GM12891 (cell line): ENCODE data around the gene MLST8.

Source experiments
- DNase-seq: peaks from one replicate; pipeline ENCODE4 v3.0.0; 2011; ENCODE audit warnings: low spot score; ENCODE audit not compliant: insufficient read length
- FAIRE-seq: peaks from 2 replicates; lab custom pipeline; 2011; peaks lifted over from hg19 to GRCh38; lab: Jason Lieb, UNC
- PAX5 ChIP-seq: IDR thresholded peaks from 2 replicates; pipeline ENCODE4 v1.6.1; 2011; ENCODE audit warnings: low read length, moderate library complexity, mild to moderate bottlenecking; ENCODE audit not compliant: insufficient read depth, severe bottlenecking
- POLR2A ChIP-seq: IDR thresholded peaks from 2 replicates; pipeline ENCODE4 v1.6.1; 2011; ENCODE audit warnings: low read depth, low read length, control low read depth
- POLR2AphosphoS5 ChIP-seq: IDR thresholded peaks from 2 replicates; pipeline ENCODE4 v1.6.1; 2011; ENCODE audit warnings: low read depth, low read length, control low read depth
- POU2F2 ChIP-seq: IDR thresholded peaks from 2 replicates; pipeline ENCODE4 v1.6.1; 2011; ENCODE audit warnings: low read depth, mild to moderate bottlenecking, control low read depth, low read length, moderate library complexity
- SPI1 ChIP-seq: IDR thresholded peaks from 2 replicates; pipeline ENCODE4 v1.6.1; 2011; ENCODE audit warnings: low read depth, low read length, control low read depth
- TAF1 ChIP-seq: IDR thresholded peaks from 2 replicates; pipeline ENCODE4 v1.6.1; 2011; ENCODE audit warnings: low read depth, low read length, control low read depth

The MLST8 gene

DNA sequence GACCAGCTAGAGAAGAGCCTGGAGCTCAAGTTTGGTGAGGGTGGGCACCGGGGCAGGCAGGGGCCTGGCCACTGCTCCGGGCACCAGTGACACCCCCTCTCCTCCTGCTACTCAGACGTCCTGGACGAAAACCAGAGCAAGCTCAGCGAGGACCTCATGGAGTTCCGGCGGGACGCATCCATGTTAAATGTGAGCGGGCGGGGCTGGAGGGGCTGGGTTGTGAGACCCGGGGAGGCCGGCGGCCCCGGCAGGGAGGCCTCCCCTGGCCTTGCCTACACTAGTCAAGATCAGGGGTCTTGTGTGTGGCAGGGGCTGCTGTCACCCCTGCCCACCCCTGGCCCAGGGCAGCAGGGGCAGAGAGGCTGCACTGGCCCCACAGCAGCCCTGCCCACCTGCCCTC, 31.9 kb upstream of the MLST8 start:
- TF ChIP-seq POU2F2 (no peak), TAF1 (no peak), POLR2A (no peak), SPI1 (no peak), POLR2AphosphoS5 (no peak), PAX5 (no peak)
- DNase-seq: no peak
- FAIRE-seq: no peak

DNA sequence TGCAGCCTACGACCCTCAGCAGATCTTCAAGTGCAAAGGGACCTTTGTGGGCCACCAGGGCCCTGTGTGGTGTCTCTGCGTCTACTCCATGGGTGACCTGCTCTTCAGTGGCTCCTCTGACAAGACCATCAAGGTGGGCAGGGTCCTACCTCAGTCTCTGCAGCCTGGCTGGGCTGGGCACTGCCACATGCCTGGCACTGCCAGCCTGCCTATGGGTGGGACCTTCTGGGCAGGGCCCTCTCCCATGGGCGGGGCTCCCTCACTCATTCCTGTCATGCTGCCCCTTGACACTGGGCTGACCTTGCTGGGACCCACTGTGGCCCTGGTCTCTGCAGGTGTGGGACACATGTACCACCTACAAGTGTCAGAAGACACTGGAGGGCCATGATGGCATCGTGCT, 31.3 kb upstream of the MLST8 start:
- no peak for DNase-seq
- FAIRE-seq: no peak
- TF ChIP-seq SPI1 (no peak), PAX5 (no peak), POU2F2 (no peak), POLR2AphosphoS5 (no peak), POLR2A (no peak), TAF1 (no peak)

DNA sequence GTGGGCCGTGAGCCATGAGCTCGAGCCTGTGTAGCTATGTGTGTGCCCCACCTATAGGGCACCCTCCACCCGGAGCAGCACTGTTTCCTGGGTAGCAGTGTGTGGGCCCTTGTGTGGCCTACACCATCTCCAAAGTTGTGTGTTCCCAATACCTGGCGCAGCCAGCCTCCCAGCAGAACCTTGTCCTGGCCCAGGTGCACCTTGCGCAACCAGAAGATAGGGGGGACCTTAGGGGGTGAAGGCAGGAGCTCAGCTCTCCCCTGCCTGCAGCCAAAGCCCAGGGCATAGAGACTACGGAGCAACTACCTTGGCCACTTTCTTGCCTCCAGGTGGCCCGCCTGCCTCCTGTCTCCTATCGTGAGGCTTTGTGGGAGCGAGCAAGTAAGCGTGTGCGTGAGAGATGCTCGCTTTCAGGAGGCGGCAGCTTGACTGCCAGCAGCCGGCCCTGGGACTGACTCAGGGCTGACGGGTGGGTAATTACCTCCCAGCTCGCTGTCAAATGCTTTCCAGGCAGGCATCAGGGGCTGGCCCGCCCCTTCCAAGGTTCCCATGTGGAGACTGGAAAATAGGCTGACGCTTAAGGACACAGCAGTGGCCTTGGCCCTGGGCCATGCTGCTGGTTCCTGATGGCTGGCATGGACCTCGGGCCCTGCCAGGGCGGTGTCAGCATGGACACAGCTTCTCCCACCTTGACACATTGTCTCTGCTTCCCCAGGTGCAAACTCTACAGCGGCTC, 30.7 kb upstream of the MLST8 start:
- DNase-seq (no peak), FAIRE-seq (no peak)
- no peak for TF ChIP-seq POU2F2

DNA sequence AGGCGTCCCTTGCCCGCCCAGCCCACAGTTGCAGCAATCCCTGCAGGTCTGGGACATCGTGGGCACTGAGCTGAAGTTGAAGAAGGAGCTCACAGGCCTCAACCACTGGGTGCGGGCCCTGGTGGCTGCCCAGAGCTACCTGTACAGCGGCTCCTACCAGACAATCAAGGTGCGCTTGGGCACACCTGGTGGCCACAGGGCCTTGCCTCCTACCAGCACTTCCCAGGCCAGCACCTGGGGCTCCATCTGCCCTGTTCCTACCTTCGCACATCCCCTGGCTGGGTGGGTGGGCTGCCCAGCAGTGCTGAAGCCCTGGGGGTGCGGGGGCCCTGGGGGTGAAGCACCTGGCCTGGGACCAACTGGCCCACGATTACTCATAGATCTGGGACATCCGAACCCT, 29.8 kb upstream of the MLST8 start:
- TF ChIP-seq POU2F2 (no peak), POLR2A (no peak), TAF1 (no peak), POLR2AphosphoS5 (no peak), PAX5 (no peak)
- no peak for DNase-seq
- FAIRE-seq: no peak

DNA sequence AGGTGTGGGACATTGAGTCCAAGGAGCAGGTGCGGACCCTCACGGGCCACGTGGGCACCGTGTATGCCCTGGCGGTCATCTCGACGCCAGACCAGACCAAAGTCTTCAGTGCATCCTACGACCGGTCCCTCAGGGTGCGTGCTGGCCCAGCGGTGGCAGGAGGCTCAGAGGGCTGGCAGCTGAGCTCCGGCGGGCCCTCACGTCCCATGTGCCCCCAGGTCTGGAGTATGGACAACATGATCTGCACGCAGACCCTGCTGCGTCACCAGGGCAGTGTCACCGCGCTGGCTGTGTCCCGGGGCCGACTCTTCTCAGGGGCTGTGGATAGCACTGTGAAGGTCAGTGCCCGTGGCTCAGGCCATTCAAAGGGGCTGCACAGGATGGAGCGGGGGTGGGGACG, 29.2 kb upstream of the MLST8 start:
- FAIRE-seq (no peak), DNase-seq (no peak)

DNA sequence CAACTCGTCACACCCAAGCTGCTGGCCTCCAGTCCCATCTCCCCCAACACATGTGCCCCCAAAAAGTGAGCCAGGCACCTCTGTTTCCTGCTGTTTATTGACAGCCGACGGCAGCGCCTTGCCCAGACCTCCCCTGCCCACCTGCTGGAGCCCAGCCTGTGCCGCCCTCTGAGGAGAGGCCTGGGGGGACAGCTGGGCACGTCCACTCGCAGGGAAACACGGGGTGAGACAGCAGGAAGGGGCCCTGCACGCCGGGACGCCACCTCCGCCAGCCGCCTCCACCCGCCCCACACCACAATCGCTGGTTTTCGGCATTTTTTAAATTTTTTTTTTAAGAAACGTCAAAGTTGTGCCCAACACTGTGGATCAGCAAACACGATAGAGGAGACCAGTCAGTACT, 28.2 kb upstream of the MLST8 start:
- FAIRE-seq: no peak

More for the DNA sequence above, 29.2 kb upstream of the MLST8 start:
- TF ChIP-seq POLR2A: no peak
- TF ChIP-seq PAX5: no peak
- no peak for TF ChIP-seq SPI1
- TF ChIP-seq POU2F2: no peak
- TF ChIP-seq TAF1: no peak
- TF ChIP-seq POLR2AphosphoS5: no peak

DNA sequence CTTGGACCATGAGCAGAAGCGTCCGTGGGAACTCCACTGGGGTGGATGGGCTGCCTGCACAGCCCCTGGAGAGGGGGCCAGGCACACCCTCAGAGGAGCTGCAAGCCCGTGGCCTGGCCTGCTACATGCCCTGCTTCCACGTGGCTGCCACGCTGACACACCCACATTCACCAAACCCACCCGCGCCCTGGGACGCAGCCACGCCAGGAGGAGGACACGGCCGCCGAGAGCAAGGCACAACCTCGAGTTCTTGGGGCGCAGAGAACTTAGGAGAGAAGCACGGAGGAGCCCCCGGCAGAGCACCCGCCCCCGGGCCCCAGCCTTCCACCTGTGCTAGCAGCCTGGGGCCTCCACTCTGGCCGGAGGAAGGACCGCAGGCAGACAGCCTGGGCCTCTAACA, 27.7 kb upstream of the MLST8 start:
- DNase-seq (no peak), FAIRE-seq (no peak)
- TF ChIP-seq POLR2A: no peak
- no peak for TF ChIP-seq POU2F2
- TF ChIP-seq SPI1: no peak
- no peak for TF ChIP-seq POLR2AphosphoS5
- TF ChIP-seq TAF1: no peak

More for the DNA sequence above, 28.2 kb upstream of the MLST8 start:
- DNase-seq: no peak
- TF ChIP-seq TAF1 (no peak), POLR2A (no peak), SPI1 (no peak), POLR2AphosphoS5 (no peak), POU2F2 (no peak), PAX5 (no peak)

DNA sequence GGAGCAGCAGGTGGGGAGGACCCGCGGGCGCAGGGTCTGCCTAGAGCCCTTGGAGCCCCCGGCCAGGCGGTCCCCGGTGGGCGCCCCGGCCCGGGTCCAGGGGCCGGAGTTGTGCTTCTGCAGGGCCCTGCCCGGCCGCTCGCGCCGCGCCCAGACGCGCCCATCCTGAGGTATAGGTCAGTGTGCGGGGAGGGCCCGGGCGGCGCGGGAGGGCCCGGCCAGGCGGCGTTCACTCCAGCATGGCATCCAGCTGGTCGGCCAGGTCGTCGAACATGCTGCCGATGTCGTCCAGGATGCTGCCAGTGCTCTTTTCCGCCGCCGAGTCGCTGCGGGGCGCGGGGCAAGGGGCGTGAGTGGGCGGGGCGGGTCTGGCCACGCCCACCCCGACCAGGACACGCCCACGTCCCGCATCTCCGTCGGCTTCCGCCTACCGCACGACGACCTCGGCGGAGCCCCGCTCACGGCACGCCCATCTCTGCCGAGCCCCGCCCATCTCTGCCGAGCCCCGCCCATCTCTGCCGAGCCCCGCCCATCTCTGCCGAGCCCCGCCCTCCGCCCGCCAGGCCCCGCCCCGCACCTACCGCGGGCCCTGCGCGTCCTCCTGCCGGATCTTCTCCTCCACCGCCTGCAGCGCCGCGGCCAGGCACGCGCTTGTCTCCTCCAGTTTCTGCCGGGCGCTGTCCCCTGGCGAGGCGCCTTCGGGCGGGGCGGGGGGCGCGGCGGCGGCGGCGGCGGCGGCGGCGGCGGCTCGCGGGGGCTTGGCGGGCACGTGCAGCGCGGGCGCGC, 26.7 kb upstream of the MLST8 start:
- DNase-seq (peak; percentile 68), FAIRE-seq (no peak)
- TF ChIP-seq TAF1: no peak
- no peak for TF ChIP-seq POLR2AphosphoS5
- no peak for TF ChIP-seq PAX5
- TF ChIP-seq POLR2A: no peak
- TF ChIP-seq SPI1: no peak

DNA sequence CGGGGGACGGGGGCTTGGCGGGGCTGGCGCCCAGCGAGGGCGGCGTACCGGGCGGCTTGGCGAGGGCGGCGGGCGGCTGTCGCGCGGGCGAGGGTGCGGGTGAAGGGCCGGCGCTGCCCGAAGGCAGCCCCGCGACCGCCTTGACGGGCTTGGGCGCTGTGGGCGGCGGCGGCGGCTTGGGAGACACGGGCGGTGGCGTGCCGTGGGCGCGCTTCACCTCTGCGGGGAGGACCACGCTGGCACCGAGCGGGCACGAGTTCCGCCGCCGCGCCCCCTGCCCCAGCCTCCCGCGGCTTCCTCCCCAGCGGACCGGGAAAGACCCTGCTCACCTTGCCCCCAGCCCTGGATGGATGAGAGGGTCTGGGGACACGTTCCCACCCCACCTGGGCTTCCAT, 26.1 kb upstream of the MLST8 start:
- FAIRE-seq: no peak
- no peak for TF ChIP-seq PAX5
- TF ChIP-seq TAF1: no peak
- TF ChIP-seq POLR2AphosphoS5: no peak
- no peak for TF ChIP-seq POLR2A
- TF ChIP-seq POU2F2: no peak
- no peak for TF ChIP-seq SPI1
- no peak for DNase-seq

DNA sequence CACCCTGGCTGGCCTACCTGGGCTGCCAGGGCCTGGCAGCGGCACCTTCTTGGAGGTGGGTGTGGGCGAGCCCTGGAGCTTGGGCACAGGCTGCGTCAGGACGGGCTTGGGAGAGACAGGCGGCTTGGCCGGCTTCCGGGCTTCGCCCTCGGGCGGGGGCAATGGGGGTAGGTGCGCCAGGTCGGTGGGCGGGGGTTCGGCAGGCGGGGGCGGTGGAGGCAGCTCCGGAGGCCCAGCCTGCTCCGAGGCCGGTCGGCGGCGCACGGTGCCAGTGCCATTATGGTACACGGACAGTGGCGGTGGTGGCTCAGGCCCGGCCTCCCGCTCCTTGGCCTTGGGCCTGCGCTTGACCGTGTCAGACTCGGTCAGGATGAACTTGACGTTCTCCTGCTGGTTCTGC, 25.7 kb upstream of the MLST8 start:
- FAIRE-seq (no peak), DNase-seq (no peak)
- TF ChIP-seq POU2F2: no peak
- no peak for TF ChIP-seq POLR2AphosphoS5
